K562 (cell line): Measurements from ENCODE around the gene SLC34A1. TPM values are rescaled to one million over a fixed set of nuclear protein-coding genes. Genes with fewer than 3 reads are reported as not detected.
A peak's percentile ranks its signal among the peaks of the same experiment; 100 is the strongest.

ENCODE experiments used
- ATF3 ChIP-seq, 2 experiments: fragments of 450-650 bp in 1 of 2; sonication (generic) in 1 of 2; formaldehyde crosslinking in 1 of 2; IDR thresholded peaks in 1 of 2; conservative IDR thresholded peaks in 1 of 2; 2 replicates each; pipeline versions ENCODE4 v1.6.1 to v1.8.1; 2016 to 2023; ENCODE audit warnings: mild to moderate bottlenecking in 2 of 2, moderate library complexity in 2 of 2, inconsistent platforms in 1 of 2, missing genetic modification reagents in 1 of 2
- CBFB ChIP-seq: sonication (generic); formaldehyde crosslinking; IDR thresholded peaks from 2 replicates; pipeline ENCODE4 v1.4.0; 2020; ENCODE audit warnings: mild to moderate bottlenecking, missing genetic modification reagents
- CBX3 ChIP-seq, 2 experiments: IDR thresholded peaks; 1 replicate in 1 of 2; 2 replicates in 1 of 2; pipeline ENCODE4 v1.6.1; 2012; ENCODE audit warnings: inconsistent platforms in 2 of 2, low read length in 2 of 2, borderline replicate concordance in 1 of 2, control low read depth in 1 of 2
- CHD4 ChIP-seq: fragments of 200-600 bp; sonication (generic); IDR thresholded peaks from 3 replicates; pipeline ENCODE4 v1.6.1; 2012; ENCODE audit warnings: low read depth, mild to moderate bottlenecking, mixed read lengths, low read length, inconsistent platforms; ENCODE audit not compliant: insufficient read depth, insufficient replicate concordance, poor library complexity, severe bottlenecking
- DPF2 ChIP-seq: fragments of 450-650 bp; IDR thresholded peaks from 2 replicates; pipeline ENCODE4 v1.6.1; 2016
- EHMT2 ChIP-seq: fragments of 450-650 bp; IDR thresholded peaks from 2 replicates; pipeline ENCODE4 v1.6.1; 2018; ENCODE audit warnings: antibody characterized with exemption
- FOXJ2 ChIP-seq: fragments of 200-800 bp; sonication (Bioruptor generic); IDR thresholded peaks from 2 replicates; pipeline ENCODE4 v1.6.1; 2016; ENCODE audit warnings: missing genetic modification characterization, missing compliant biosample characterization
- GATA2 ChIP-seq: sonication (generic); formaldehyde crosslinking; IDR thresholded peaks from 2 replicates; pipeline ENCODE4 v1.4.0; 2020; ENCODE audit warnings: mild to moderate bottlenecking, missing genetic modification reagents
- HDAC1 ChIP-seq, 2 experiments: fragments of 450-650 bp; IDR thresholded peaks; 2 replicates each; pipeline ENCODE4 v1.6.1; 2016 to 2017; ENCODE audit warnings: inconsistent platforms in 1 of 2, mild to moderate bottlenecking in 1 of 2, moderate library complexity in 1 of 2
- HDGF ChIP-seq: fragments of 450-650 bp; IDR thresholded peaks from 2 replicates; pipeline ENCODE4 v1.6.1; 2016
- HEY1 ChIP-seq: fragments of 250-450 bp; sonication (Bioruptor Pico); IDR thresholded peaks from 2 replicates; pipeline ENCODE4 v1.5.0; 2020; ENCODE audit warnings: mild to moderate bottlenecking, moderate library complexity, borderline replicate concordance
- HSF4 ChIP-seq: fragments of 250-450 bp; sonication (Bioruptor Pico); IDR thresholded peaks from 2 replicates; pipeline ENCODE4 v2.1.2; 2022; ENCODE audit warnings: mild to moderate bottlenecking, moderate library complexity, borderline replicate concordance
- LEF1 ChIP-seq: fragments of 450-650 bp; IDR thresholded peaks from 2 replicates; pipeline ENCODE4 v1.6.1; 2016; ENCODE audit warnings: mild to moderate bottlenecking
- MAFG ChIP-seq: fragments of 450-650 bp; conservative IDR thresholded peaks from 2 replicates; pipeline ENCODE4 v1.6.1; 2016; ENCODE audit warnings: missing genetic modification characterization, missing compliant biosample characterization
- MYNN ChIP-seq, 2 experiments: sonication (generic); formaldehyde crosslinking in 1 of 2; IDR thresholded peaks; 2 replicates each; pipeline versions ENCODE4 v1.5.0 to v1.6.1; 2016 to 2020; ENCODE audit warnings: antibody characterized with exemption in 1 of 2, missing genetic modification reagents in 1 of 2
- NBN ChIP-seq: fragments of 450-650 bp; IDR thresholded peaks from 2 replicates; pipeline ENCODE4 v1.6.1; 2016; ENCODE audit warnings: low read depth, mild to moderate bottlenecking
- NCOR1 ChIP-seq: fragments of 450-650 bp; IDR thresholded peaks from 2 replicates; pipeline ENCODE4 v1.6.1; 2016; ENCODE audit warnings: mild to moderate bottlenecking, moderate library complexity
- NFIX ChIP-seq: fragments of 250-450 bp; sonication (Bioruptor Pico); IDR thresholded peaks from 2 replicates; pipeline ENCODE4 v1.4.0; 2020; ENCODE audit warnings: low read depth, mild to moderate bottlenecking, moderate library complexity
- POLR3A ChIP-seq: IDR thresholded peaks from 2 replicates; pipeline ENCODE4 v1.6.1; 2011; ENCODE audit warnings: borderline replicate concordance, mild to moderate bottlenecking, moderate library complexity; ENCODE audit not compliant: insufficient read length, insufficient read depth; ENCODE audit errors: extremely low read depth
- TRIM24 ChIP-seq, 2 experiments: fragments of 450-650 bp; IDR thresholded peaks; 2 replicates each; pipeline ENCODE4 v1.6.1; 2016
- UBTF ChIP-seq, 2 experiments: IDR thresholded peaks; 2 replicates each; pipeline ENCODE4 v1.6.1; 2012; ENCODE audit warnings: improper control_type of control experiment in 2 of 2, low read depth in 2 of 2, low read length in 2 of 2, borderline replicate concordance in 1 of 2
- ZHX1 ChIP-seq: fragments of 150-350 bp; conservative IDR thresholded peaks from 2 replicates; pipeline ENCODE4 v1.6.1; 2014; ENCODE audit warnings: low read length
- ZNF217 ChIP-seq: sonication (generic); formaldehyde crosslinking; IDR thresholded peaks from 2 replicates; pipeline ENCODE4 v1.8.0; 2022; ENCODE audit warnings: mild to moderate bottlenecking, missing genetic modification reagents
- ZNF583 ChIP-seq: fragments of 250-450 bp; sonication (Bioruptor Pico); IDR thresholded peaks from 2 replicates; pipeline ENCODE4 v1.4.0; 2020
- polyA plus RNA-seq, 8 experiments: library from polyadenylated mRNA; depleted of rRNA in 4 of 8; stranded (reverse) in 5 of 8; unstranded in 3 of 8; fragments of >200 nt; fragmentation: Nextera tagmentation in 2 of 8; fragmentation: Illumina TruSeq in 1 of 8; extraction: Ambion mirVana in 2 of 8; extraction: Trizol in 1 of 8; gene quantifications; 2 replicates each; pipeline versions ENCODE4 v1.2.1 to v1.2.3, GENCODE V29; 2011 to 2014; ENCODE audit warnings: inconsistent platforms in 1 of 8, missing spikeins in 1 of 8
- total RNA-seq, 7 experiments: library from RNA; depleted of rRNA in 6 of 7; stranded (reverse); fragments of >200 nt in 6 of 7; fragmentation: Illumina TruSeq in 2 of 7; extraction: Trizol in 2 of 7; gene quantifications; 2 replicates each; pipeline versions ENCODE4 v1.2.1 to v1.2.3, GENCODE V29; 2011 to 2021; ENCODE audit warnings: low replicate concordance in 1 of 7

SLC34A1 gene
- total and polyA plus RNA-seq, 9 of the 15 experiments (the other 6 are each of a cell fraction or from before 2014, with no cell fraction given), result not detected

- TF ChIP-seq ATF3 (IDR thresholded peaks at IDR 0.05) (no peak), ATF3 (CRISPR knock-in tag; conservative IDR thresholded peaks at IDR 0.05) (no peak), LEF1 (no peak), MAFG (tag) (no peak), NFIX (CRISPR knock-in tag) (no peak), POLR3A (no peak), CBX3 (IDR thresholded peaks at IDR 0.05; ENCODE audit: borderline replicate concordance in 1 of 2, low read length in 2 of 2) (0 out of 3 replicates have a peak, but pooled peaks of 1 of the 2 experiments have one; percentile 55), NBN (peak; percentile 58), FOXJ2 (no peak), HSF4 (CRISPR knock-in tag) (no peak), ZNF217 (CRISPR knock-in tag) (no peak), HDGF (peak; percentile 86), HDAC1 (IDR thresholded peaks at IDR 0.05) (peak; percentile 68 to 70), UBTF (IDR thresholded peaks at IDR 0.05; ENCODE audit: borderline replicate concordance in 1 of 2, low read depth in 2 of 2, low read length in 2 of 2) (no peak), DPF2 (0 out of 2 replicates have a peak, but pooled peaks have one; percentile 4), CBFB (CRISPR knock-in tag) (no peak), NCOR1 (no peak), ZNF583 (CRISPR knock-in tag) (no peak), ZHX1 (no peak), TRIM24 (IDR thresholded peaks at IDR 0.05) (peak in 1 of 2 experiments; percentile 30; a peak in 1 of 4 replicates), MYNN (IDR thresholded peaks at IDR 0.05) (no peak), MYNN (CRISPR knock-in tag; IDR thresholded peaks at IDR 0.05) (no peak), GATA2 (CRISPR knock-in tag) (0 out of 2 replicates have a peak, but pooled peaks have one; percentile 10), HEY1 (no peak), CHD4 (peak; percentile 91), EHMT2 (no peak)
These were observed 20.7 kb upstream of the SLC34A1 start (continued) for GRCh38 chr5:177363565-177363964.
